ENCODE measurements around the gene CTNND2. TPM values are rescaled to one million over a fixed set of nuclear protein-coding genes. Genes with fewer than 3 reads are reported as not detected.

The CTNND2 gene
- total and polyA plus RNA-seq, 10 donors, result 0.93 to 51.0 (median 21.5) TPM

DNA sequence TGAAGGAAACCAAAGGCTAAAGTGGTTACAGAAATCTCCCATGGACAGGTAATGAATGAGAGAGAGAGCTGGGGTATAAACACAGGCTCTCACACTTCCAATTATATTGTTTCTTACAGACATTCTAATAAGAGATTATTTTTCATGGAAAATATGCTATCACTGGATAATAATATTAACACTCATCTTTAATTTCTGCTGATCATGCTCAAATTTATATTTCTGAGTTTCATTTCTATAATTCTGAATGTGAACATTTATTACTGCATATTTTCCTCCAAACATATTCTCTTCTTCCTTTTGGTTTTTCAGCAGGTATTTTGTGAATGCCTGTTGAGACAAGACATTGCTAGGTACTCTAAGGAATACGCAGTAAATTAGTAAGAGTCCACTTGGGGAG is 733.0 kb downstream of the CTNND2 start:
- no peaks in the 10 kb centered on the region for H3K36me3 ChIP-seq
- TF ChIP-seq POLR2AphosphoS5 (IDR thresholded peaks at IDR 0.05) (no peak), POLR2A (IDR thresholded peaks at IDR 0.05) (no peak)
- TF ChIP-seq, protein P1, sequence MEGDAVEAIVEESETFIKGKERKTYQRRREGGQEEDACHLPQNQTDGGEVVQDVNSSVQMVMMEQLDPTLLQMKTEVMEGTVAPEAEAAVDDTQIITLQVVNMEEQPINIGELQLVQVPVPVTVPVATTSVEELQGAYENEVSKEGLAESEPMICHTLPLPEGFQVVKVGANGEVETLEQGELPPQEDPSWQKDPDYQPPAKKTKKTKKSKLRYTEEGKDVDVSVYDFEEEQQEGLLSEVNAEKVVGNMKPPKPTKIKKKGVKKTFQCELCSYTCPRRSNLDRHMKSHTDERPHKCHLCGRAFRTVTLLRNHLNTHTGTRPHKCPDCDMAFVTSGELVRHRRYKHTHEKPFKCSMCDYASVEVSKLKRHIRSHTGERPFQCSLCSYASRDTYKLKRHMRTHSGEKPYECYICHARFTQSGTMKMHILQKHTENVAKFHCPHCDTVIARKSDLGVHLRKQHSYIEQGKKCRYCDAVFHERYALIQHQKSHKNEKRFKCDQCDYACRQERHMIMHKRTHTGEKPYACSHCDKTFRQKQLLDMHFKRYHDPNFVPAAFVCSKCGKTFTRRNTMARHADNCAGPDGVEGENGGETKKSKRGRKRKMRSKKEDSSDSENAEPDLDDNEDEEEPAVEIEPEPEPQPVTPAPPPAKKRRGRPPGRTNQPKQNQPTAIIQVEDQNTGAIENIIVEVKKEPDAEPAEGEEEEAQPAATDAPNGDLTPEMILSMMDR (IDR thresholded peaks at IDR 0.05 in 8 of 11, conservative IDR thresholded peaks at IDR 0.05 in 3 of 11), result no peak
- H3K27me3 ChIP-seq (replicated peaks in 1 of 7), result peaks cover 0 to 5% (median 0%) of the 10 kb centered on the region in 7 donors
- no peak for DNase-seq
- WGBS, 5 donors, result 80 to 100% (median 86%) methylated on average over 1 of the region's 1 CpG
- intact Hi-C loops (cut with DNase I; ENCODE audit: low total_unique reads), result no loop called here
- H3K9me3 ChIP-seq, result no peaks in the 10 kb centered on the region
- H3K4me1 ChIP-seq, result no peaks in the 10 kb centered on the region
- H3K27ac ChIP-seq, result no peak overlapping the region
- H3K4me3 ChIP-seq, result no peak overlapping the region

DNA sequence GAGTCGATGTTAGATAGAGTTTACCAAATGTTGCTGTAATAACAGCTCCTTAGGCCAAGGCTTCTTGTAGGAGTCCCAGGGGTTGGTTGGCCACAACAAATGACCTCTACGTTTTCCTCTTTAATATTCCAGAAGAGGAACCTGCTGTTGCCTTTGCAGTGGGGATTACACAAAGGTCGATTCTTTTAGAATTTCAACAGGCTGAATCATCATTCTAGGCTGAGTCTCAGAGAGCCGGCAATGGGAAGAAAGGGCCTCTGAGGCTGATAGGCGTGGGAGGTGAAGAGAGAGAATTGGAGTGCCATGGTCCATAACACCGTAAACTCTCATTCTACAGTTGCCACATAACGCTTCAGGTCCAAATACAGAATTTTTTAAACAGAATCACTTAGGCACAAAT is 737.3 kb downstream of the CTNND2 start:
- 79 to 90% (median 88%) methylated on average over 7 of the region's 7 CpGs for WGBS, 5 donors
- Histone ChIP-seq H3K27ac (no peak overlapping the region), H3K9me3 (no peaks in the 10 kb centered on the region), H3K36me3 (no peaks in the 10 kb centered on the region), H3K4me1 (peaks cover 0 to 4% (median 0%) of the 10 kb centered on the region in 6 donors), H3K27me3 (replicated peaks in 1 of 7) (no peaks in the 10 kb centered on the region), H3K4me3 (no peak overlapping the region)
- TF ChIP-seq POLR2A (IDR thresholded peaks at IDR 0.05) (no peak), POLR2AphosphoS5 (IDR thresholded peaks at IDR 0.05) (no peak)
- TF ChIP-seq, protein P1 (IDR thresholded peaks at IDR 0.05 in 8 of 11, conservative IDR thresholded peaks at IDR 0.05 in 3 of 11), result no peak
- intact Hi-C loops (cut with DNase I; ENCODE audit: low total_unique reads), result no loop called here
- no peak for DNase-seq

DNA sequence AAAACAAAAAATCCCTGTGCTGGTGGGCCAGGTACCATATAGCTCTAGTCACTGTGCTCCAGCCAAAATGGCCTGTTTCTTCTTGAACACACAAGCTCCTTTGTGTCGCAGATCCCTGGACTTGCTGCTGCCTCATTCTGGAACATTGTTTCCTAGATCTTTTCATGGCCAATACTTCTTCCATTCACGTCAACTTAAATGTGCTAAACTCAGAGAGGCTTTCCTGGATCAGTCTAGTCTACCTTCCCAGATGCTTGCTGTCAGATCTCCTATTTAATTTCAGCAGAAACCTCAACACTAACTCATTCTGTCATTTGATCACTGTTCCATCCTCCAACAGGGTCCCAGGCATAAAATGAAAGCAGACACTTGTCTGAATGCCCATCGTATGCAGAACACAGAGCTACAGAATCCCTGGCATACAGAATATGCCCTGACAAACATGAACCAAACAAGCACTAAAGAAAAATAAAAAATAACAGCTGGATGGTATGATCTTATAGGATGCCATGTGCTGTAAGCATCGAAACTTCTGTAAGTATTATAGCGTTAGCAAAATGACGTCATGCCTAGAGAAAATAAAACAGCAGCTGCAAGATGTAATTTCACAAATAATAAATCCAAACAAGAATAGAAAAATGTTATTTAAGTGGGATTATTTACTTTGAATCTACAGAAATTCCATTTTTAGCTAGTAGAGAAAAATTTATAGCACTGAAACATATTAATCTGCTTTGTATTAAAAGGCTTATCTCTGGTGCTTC is 739.5 kb downstream of the CTNND2 start:
- intact Hi-C loops (cut with DNase I; ENCODE audit: low total_unique reads), result no loop called here
- H3K4me3 ChIP-seq, result no peak overlapping the region
- H3K4me1 ChIP-seq, result peaks cover 0 to 4% (median 0%) of the 10 kb centered on the region in 6 donors
- whole genome bisulfite sequencing, 5 donors, result 88 to 94% (median 90%) methylated on average over 6 of the region's 6 CpGs
- no peak overlapping the region for H3K27ac ChIP-seq
- H3K9me3 ChIP-seq, result no peaks in the 10 kb centered on the region
- H3K36me3 ChIP-seq, result no peaks in the 10 kb centered on the region
- no peaks in the 10 kb centered on the region for H3K27me3 ChIP-seq (replicated peaks in 1 of 7)
- TF ChIP-seq, protein P1 (IDR thresholded peaks at IDR 0.05 in 8 of 11, conservative IDR thresholded peaks at IDR 0.05 in 3 of 11), result no peak
- no peak for TF ChIP-seq POLR2AphosphoS5 (IDR thresholded peaks at IDR 0.05)
- no peak for TF ChIP-seq POLR2A (IDR thresholded peaks at IDR 0.05)
- no peak for DNase-seq

DNA sequence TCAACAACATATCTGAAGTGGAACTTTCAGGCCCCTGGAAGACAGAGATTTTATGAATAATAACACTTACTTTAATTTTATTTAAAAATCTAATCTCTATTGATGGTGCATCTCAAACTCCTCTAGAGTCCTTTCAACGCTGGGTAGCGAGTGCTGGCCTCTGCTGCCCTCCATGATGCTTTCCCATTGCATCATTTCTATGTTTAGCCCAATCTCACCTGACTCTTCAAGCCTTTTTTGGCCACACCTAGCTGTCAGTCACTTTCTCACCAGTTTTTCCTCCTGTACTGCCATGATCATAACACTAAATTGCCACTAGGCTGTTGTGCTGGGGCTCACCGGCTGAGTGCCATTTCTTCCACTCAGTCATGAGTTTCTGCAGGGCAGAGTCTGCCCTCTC is 747.1 kb downstream of the CTNND2 start:
- TF ChIP-seq POLR2AphosphoS5 (IDR thresholded peaks at IDR 0.05), result no peak
- TF ChIP-seq POLR2A (IDR thresholded peaks at IDR 0.05), result no peak
- TF ChIP-seq, protein P1 (IDR thresholded peaks at IDR 0.05 in 8 of 11, conservative IDR thresholded peaks at IDR 0.05 in 3 of 11), result no peak
- no peaks in the 10 kb centered on the region for H3K9me3 ChIP-seq
- intact Hi-C loops (cut with DNase I; ENCODE audit: low total_unique reads), result no loop called here
- peaks cover 0 to under 1% (median 0%) of the 10 kb centered on the region in 6 donors for H3K4me1 ChIP-seq
- no peak for DNase-seq
- 74 to 93% (median 90%) methylated on average over 3 of the region's 3 CpGs for WGBS, 5 donors
- no peak overlapping the region for H3K27ac ChIP-seq
- no peak overlapping the region for H3K4me3 ChIP-seq
- no peaks in the 10 kb centered on the region for H3K36me3 ChIP-seq
- no peaks in the 10 kb centered on the region for H3K27me3 ChIP-seq (replicated peaks in 1 of 7)
